GM19351 (cell line): ENCODE data around the gene TMEM128.
"Not testable (repeated sequence)": the region's sequence is repeated elsewhere in the genome, so short reads cannot be mapped to it uniquely, and the experiment has no call there.

Source experiments
- ATAC-seq: cut with Tn5 transposase; IDR thresholded peaks from one replicate; pipeline ENCODE4 v1.9.1; 2021; ENCODE audit warnings: mild to moderate bottlenecking, moderate library complexity; ENCODE audit not compliant: unreplicated experiment

Gene TMEM128

GRCh38 chr4:4202510-4202909, 45.5 kb downstream of the TMEM128 start:
- ATAC-seq: no peak

DNA sequence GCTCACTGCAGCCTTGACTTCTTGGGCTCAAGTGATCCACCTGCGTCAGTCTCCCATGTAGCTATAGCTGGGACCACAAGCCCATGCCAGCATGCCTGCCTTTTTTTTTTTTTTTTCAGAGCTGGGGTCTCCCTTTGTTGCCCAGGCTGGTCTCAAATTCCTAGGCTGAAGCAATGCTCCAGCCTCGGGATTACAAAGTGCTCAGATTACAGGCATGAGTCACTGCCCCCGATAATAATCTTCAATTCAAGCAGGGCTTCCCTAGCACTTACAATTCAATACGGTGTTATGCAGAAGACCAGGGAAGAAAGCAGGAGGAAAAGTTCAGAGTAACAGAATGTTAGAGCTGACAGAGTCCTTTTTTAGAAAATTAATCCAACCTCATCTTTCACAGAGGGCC, 47.4 kb downstream of the TMEM128 start:
- ATAC-seq: no peak

GRCh38 chr4:4195354-4195753, 52.7 kb downstream of the TMEM128 start:
- no peak for ATAC-seq

GRCh38 chr4:4188557-4188956, 59.5 kb downstream of the TMEM128 start:
- not testable (repeated sequence) for ATAC-seq
